Pancreas (tissue), 10 donors: ENCODE measurements around the gene GAR1. TPM values are rescaled to one million over a fixed set of nuclear protein-coding genes. Genes with fewer than 3 reads are reported as not detected.

Experiments used
- ATAC-seq, 4 donors: fragments of 200-7000 bp; cut with Tn5 transposase; one replicate each; pipeline versions ENCODE4 v1.8.0 to v1.9.1; 2020; ENCODE audit warnings: mild to moderate bottlenecking in 4 of 4, moderate library complexity in 4 of 4
- DNase-seq, 6 donors: peaks; one replicate each; pipeline ENCODE4 v3.0.0-alpha.2; 2020
- FAIRE-seq: peaks from 2 replicates; lab custom pipeline; 2012; peaks lifted over from hg19 to GRCh38; lab: Jason Lieb, UNC
- H3K27ac ChIP-seq, 4 donors: fragments of 200-600 bp; sonication (generic); 1 replicate in 3 of 4; 2 replicates in 1 of 4; pipeline versions ENCODE4 v1.5.0 to v1.8.0; 2020
- H3K27me3 ChIP-seq, 4 donors: fragments of 200-600 bp; one replicate each; pipeline ENCODE4 v1.8.0; 2021
- H3K36me3 ChIP-seq, 3 donors: fragments of 200-600 bp; sonication (generic) in 1 of 3; one replicate each; pipeline versions ENCODE4 v1.5.0 to v1.8.0; 2020 to 2021
- H3K4me1 ChIP-seq, 3 donors: fragments of 200-600 bp; one replicate each; pipeline ENCODE4 v1.8.0; 2021
- H3K4me3 ChIP-seq, 4 donors: fragments of 200-600 bp; sonication (generic) in 2 of 4; one replicate each; pipeline versions ENCODE4 v1.5.0 to v1.8.0; 2020 to 2021
- H3K9me3 ChIP-seq, 4 donors: fragments of 200-600 bp; one replicate each; pipeline ENCODE4 v1.8.0; 2021
- CTCF ChIP-seq, 4 donors: fragments of 200-600 bp; sonication (generic) in 3 of 4; IDR thresholded peaks; one replicate each; pipeline versions ENCODE4 v1.5.0 to v1.8.0; 2021; ENCODE audit warnings: antibody characterized with exemption in 4 of 4
- WGBS, 2 donors: extraction: QIAGEN DNeasy Blood & Tissue Kit; methylation state at CpG; one replicate each; pipeline ENCODE4 v1.1.7; 2013; 5-methylcytosine and 5-hydroxymethylcytosine counted together
- intact Hi-C, 3 donors: fragments of 100-400 bp; cut with DNase I; formaldehyde crosslinking; loops; one replicate each; pipeline versions ENCODE4 v1.11.1 to v1.14.2; 2022
- polyA plus RNA-seq, 2 donors: library from polyadenylated mRNA; stranded (reverse); fragments of 200-250 nt; gene quantifications; one replicate each; pipeline ENCODE4 v1.2.3, GENCODE V29; 2013
- total RNA-seq, 6 donors: library from RNA; stranded (reverse); fragmentation: NEBNext Ultra II Directional in 4 of 6; extraction: Animal tissue kit (Norgen Biotek cat#: 25700) in 4 of 6; gene quantifications; one replicate each; pipeline versions ENCODE4 v1.2.1 to v1.2.4, GENCODE V29; 2021 to 2023
- donor health status: healthy with polysubstance abuse.
- donor health status: DM: no; HTN: no; CAD: no; lungs with moderate emphysema.
- donor health status: DM: no; HTN: no; CAD: no.
- donor health status: control.
- donor health status: control.
- donor health status: Bipolar disorder and iron deficiency.
- donor health status: DM: yes; HTN: yes; CAD: no.
- donor health status: DM: no; HTN: no; CAD: no.
- donor health status: DM: no; HTN: no; CAD: no.
- donor health status: DM: yes; HTN: yes; CAD: no.

GAR1 gene
- total and polyA plus RNA-seq, 8 donors: 3.2 to 13.4 (median 7.2) TPM

GRCh38 chr4:109818268-109818667, 2.7 kb downstream of the GAR1 start:
- H3K27me3 ChIP-seq: no peaks in the 10 kb centered on the region
- DNase-seq: no peak
- FAIRE-seq: no peak
- H3K36me3 ChIP-seq: peaks cover 0 to 15% (median 1%) of the 10 kb centered on the region in 3 donors
- H3K4me3 ChIP-seq: no peak overlapping the region
- ATAC-seq: no peak
- 94 to 98% methylated on average over 4 of the region's 4 CpGs for WGBS, 2 donors
- intact Hi-C loops: no loop called here
- no peak for TF ChIP-seq CTCF (IDR thresholded peaks at IDR 0.05)
- H3K27ac ChIP-seq: no peak overlapping the region
- no peaks in the 10 kb centered on the region for H3K9me3 ChIP-seq
- H3K4me1 ChIP-seq: peaks cover 0 to 17% (median 0%) of the 10 kb centered on the region in 3 donors

- DNase-seq (no peak), FAIRE-seq (no peak), ATAC-seq (no peak)
- H3K4me3 ChIP-seq: no peak overlapping the region
- intact Hi-C loops: loop anchor here in 1 of 3 donors (10.0 kb wide), 1 partner anchor 396 kb away; no protein-coding TSS in a partner anchor
- WGBS, 2 donors: 61 to 74% methylated on average over 2 of the region's 2 CpGs
- no peak for TF ChIP-seq CTCF (IDR thresholded peaks at IDR 0.05)
- no peaks in the 10 kb centered on the region for H3K27me3 ChIP-seq
- peaks cover 0 to 29% (median 3%) of the 10 kb centered on the region in 3 donors for H3K36me3 ChIP-seq
- H3K27ac ChIP-seq: no peak overlapping the region
- no peaks in the 10 kb centered on the region for H3K9me3 ChIP-seq
- peaks cover 0 to 13% (median 0%) of the 10 kb centered on the region in 3 donors for H3K4me1 ChIP-seq
Observed at GRCh38 chr4:109820563-109820962, 5.0 kb downstream of the GAR1 start.

GRCh38 chr4:109821185-109821584, 5.6 kb downstream of the GAR1 start:
- no peaks in the 10 kb centered on the region for H3K9me3 ChIP-seq
- DNase-seq (no peak), FAIRE-seq (no peak), ATAC-seq (no peak)
- intact Hi-C loops: loop anchor here in 1 of 3 donors (10.0 kb wide), 1 partner anchor 396 kb away; no protein-coding TSS in a partner anchor
- no peak overlapping the region for H3K27ac ChIP-seq
- peaks cover 0 to 29% (median 3%) of the 10 kb centered on the region in 3 donors for H3K36me3 ChIP-seq
- WGBS, 2 donors: 62 to 69% methylated on average over 2 of the region's 2 CpGs
- H3K27me3 ChIP-seq: no peaks in the 10 kb centered on the region
- no peak overlapping the region for H3K4me3 ChIP-seq
- H3K4me1 ChIP-seq: peaks cover 0 to 13% (median 0%) of the 10 kb centered on the region in 3 donors
- no peak for TF ChIP-seq CTCF (IDR thresholded peaks at IDR 0.05)

GRCh38 chr4:109826719-109827118, 11.2 kb downstream of the GAR1 start:
- no peak overlapping the region for H3K4me3 ChIP-seq
- TF ChIP-seq CTCF (IDR thresholded peaks at IDR 0.05): peak in 2 of 4 donors; percentile 43 to 44
- H3K9me3 ChIP-seq: no peaks in the 10 kb centered on the region
- H3K4me1 ChIP-seq: no peaks in the 10 kb centered on the region
- FAIRE-seq: peak; percentile 83
- H3K36me3 ChIP-seq: peaks cover 0 to 19% (median 3%) of the 10 kb centered on the region in 3 donors
- H3K27ac ChIP-seq: no peak overlapping the region
- intact Hi-C loops: loop anchor here in 1 of 3 donors (10.0 kb wide), 1 partner anchor 402 kb away; no protein-coding TSS in a partner anchor
- no peak for DNase-seq
- no peaks in the 10 kb centered on the region for H3K27me3 ChIP-seq
- peak; percentile 53 to 81 (median 80) for ATAC-seq

GRCh38 chr4:109827672-109828071, 12.1 kb downstream of the GAR1 start, which contains the start of gene RRH:
Gene RRH (plus strand): TSS chr4:109827972. CDS start chr4:109828028, 56 bp downstream.
- H3K27me3 ChIP-seq: no peaks in the 10 kb centered on the region
- no peak for ATAC-seq
- 93 to 97% methylated on average over 2 of the region's 2 CpGs for WGBS, 2 donors
- no peak for DNase-seq
- H3K4me3 ChIP-seq: no peak within 1 kb of the TSS
- no peaks in the 10 kb centered on the region for H3K4me1 ChIP-seq
- no peak within 1 kb of the TSS for H3K27ac ChIP-seq
- intact Hi-C loops: loop anchor here in 1 of 3 donors (10.0 kb wide), 1 partner anchor 403 kb away; no protein-coding TSS in a partner anchor
- H3K36me3 ChIP-seq: peaks cover 0 to 19% (median 3%) of the 10 kb centered on the region in 3 donors
- no peaks in the 10 kb centered on the region for H3K9me3 ChIP-seq
- FAIRE-seq: no peak
- TF ChIP-seq CTCF (IDR thresholded peaks at IDR 0.05): no peak
